ENCODE results near the gene PIK3R2. TPM values are rescaled to one million over a fixed set of nuclear protein-coding genes. Genes with fewer than 3 reads are reported as not detected.

PIK3R2 gene
- total and polyA plus RNA-seq, 2 of the 8 experiments (the other 6 are each of a cell fraction or from before 2014, with no cell fraction given), result 21.7 to 57.1 TPM

DNA sequence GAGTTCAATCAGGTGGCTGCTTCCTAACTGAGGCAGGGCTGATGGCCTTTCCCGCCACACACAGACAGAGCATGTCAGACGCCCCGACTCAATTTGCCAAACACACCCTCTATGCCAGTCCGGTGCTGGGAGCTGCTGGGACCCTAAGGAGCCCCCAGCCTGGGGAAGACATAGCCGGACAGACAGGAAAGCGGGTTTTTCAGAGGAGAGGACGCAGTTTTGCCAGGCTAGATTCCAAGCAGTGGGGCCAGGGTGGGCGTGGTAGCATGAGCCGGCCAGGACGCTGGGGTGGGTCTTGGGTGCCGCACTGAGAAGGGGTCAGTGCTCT lies 35.6 kb upstream of the PIK3R2 start:
- Histone ChIP-seq H2BK20ac (ENCODE audit: low read length) (no peak overlapping the region), H2BK15ac (ENCODE audit: low read length) (no peak overlapping the region), H4K20me1 (replicated peaks in 1 of 2; ENCODE audit: control insufficient read depth in 1 of 2, insufficient read depth in 2 of 2, low read length in 2 of 2) (peaks cover 0 to 6% of the 10 kb centered on the region in 2 experiments), H4K8ac (ENCODE audit: extremely low read depth, insufficient read depth, low read length) (peak overlapping the region; percentile 93), H3K4me3 (ENCODE audit: extremely low read depth in 1 of 4, insufficient read depth in 2 of 4, low read depth in 3 of 4, low read length in 4 of 4) (peak overlapping the region in 3 of 4 experiments; percentile 17 to 52 (median 34); a peak in 4 of 8 replicates), H2AK5ac (ENCODE audit: low read depth, low read length) (no peak overlapping the region), H3K4me2 (ENCODE audit: insufficient read depth in 1 of 2, low read depth in 2 of 2, low read length in 2 of 2) (peak overlapping the region; percentile 71 to 86), H2AFZ (ENCODE audit: low read length) (peak overlapping the region; percentile 99; the same call in 1 of the 2 replicates), H2BK120ac (replicated peaks; ENCODE audit: low read depth, low read length) (no peak overlapping the region), H3K36me3 (ENCODE audit: control insufficient read depth in 2 of 4, insufficient read depth in 4 of 4, low read length in 3 of 4) (no peaks in the 10 kb centered on the region), H3K27ac (ENCODE audit: low read depth, low read length) (peak overlapping the region; percentile 50), H3K14ac (ENCODE audit: insufficient read length) (no peak overlapping the region), H4K91ac (replicated peaks; ENCODE audit: insufficient read length, low read length) (no peak overlapping the region), H2BK5ac (ENCODE audit: low read depth, low read length) (peak overlapping the region; percentile 79; the same call in 1 of the 2 replicates), H3K18ac (ENCODE audit: extremely low read depth, low read length) (peak overlapping the region; percentile 68), H3K4ac (replicated peaks; ENCODE audit: insufficient read length, low read depth, low read length) (no peak overlapping the region), H3K79me2 (ENCODE audit: control insufficient read depth in 1 of 2, insufficient read depth in 2 of 2, low read length in 2 of 2) (peaks cover 0 to 5% of the 10 kb centered on the region in 2 experiments; a peak in 1 of 4 replicates), H3K9me3 (ENCODE audit: insufficient read depth in 2 of 2, low read depth in 1 of 2, low read length in 1 of 2) (no peaks in the 10 kb centered on the region), H3K56ac (replicated peaks; ENCODE audit: insufficient read length, low read depth, low read length) (no peak overlapping the region), H3K23ac (ENCODE audit: insufficient read length) (no peak overlapping the region), H4K5ac (ENCODE audit: insufficient read length, low read depth, low read length) (no peak overlapping the region), H2BK12ac (ENCODE audit: low read depth, low read length) (no peak overlapping the region), H3K9ac (replicated peaks in 1 of 4; ENCODE audit: extremely low read depth in 1 of 4, low read depth in 3 of 4, low read length in 3 of 4) (peak overlapping the region in 2 of 4 experiments; percentile 50 to 55; a peak in 3 of 7 replicates), H3K27me3 (replicated peaks in 1 of 4; ENCODE audit: control insufficient read depth in 3 of 4, extremely low read depth in 1 of 4, insufficient read depth in 3 of 4, low read length in 3 of 4) (peaks cover 0 to 3% (median 1%) of the 10 kb centered on the region in 4 experiments; a peak in 1 of 7 replicates), H3K23me2 (ENCODE audit: low read depth, low read length) (peaks cover 7% of the 10 kb centered on the region), H3K4me1 (replicated peaks in 1 of 4; ENCODE audit: control insufficient read depth in 3 of 4, insufficient read depth in 4 of 4, low read length in 3 of 4) (peaks cover 3 to 21% (median 8%) of the 10 kb centered on the region in 4 experiments), H3K79me1 (ENCODE audit: low read depth, low read length) (peaks cover 7% of the 10 kb centered on the region; the same call in 1 of the 2 replicates)
- ChIA-PET CTCF (ENCODE audit: partially characterized antibody) (interaction anchor here (0.7 to 1.3 kb wide), 4 partner anchors 14 to 75 kb away, joined by 3 to 4 read pairs (median 4); no protein-coding TSS in a partner anchor), POLR2A (ENCODE audit: partially characterized antibody) (interaction anchor here (0.6 to 2.1 kb wide), 11 partner anchors 9 to 258 kb away, joined by 3 to 19 read pairs (median 3); partner anchors contain the start of genes JUND and RPL18A)
- DNase-seq (ENCODE audit: low read depth in 1 of 2, low spot score in 2 of 2), result no peak
- no peak for FAIRE-seq
- WGBS, 2 experiments (ENCODE audit: extremely low coverage in 1 of 2, insufficient coverage in 1 of 2, insufficient read length in 1 of 2, insufficient replicate concordance in 2 of 2, low coverage in 1 of 2, low lambda C conversion rate in 2 of 2, missing lambda C conversion rate in 1 of 2), result 55% methylated on average over 11 of the region's 11 CpGs; no CpG with 5 or more reads in 1 of the 2 experiments
- TF ChIP-seq CHD2 (IDR thresholded peaks at IDR 0.05; ENCODE audit: low read length) (no peak), CREB1 (IDR thresholded peaks at IDR 0.05) (no peak), TAF1 (IDR thresholded peaks at IDR 0.05; ENCODE audit: low read depth, low read length) (no peak), SAP30 (IDR thresholded peaks at IDR 0.05; ENCODE audit: insufficient read depth, insufficient replicate concordance, low read length) (no peak), SP1 (IDR thresholded peaks at IDR 0.05; ENCODE audit: low read depth, low read length) (no peak), EZH2 (IDR thresholded peaks at IDR 0.05; ENCODE audit: low read depth, low read length, severe bottlenecking) (no peak), GABPA (IDR thresholded peaks at IDR 0.05; ENCODE audit: borderline replicate concordance, insufficient read depth, low read length) (no peak)
